Measurements from ENCODE around the gene MCM8. TPM values are rescaled to one million over a fixed set of nuclear protein-coding genes. Genes with fewer than 3 reads are reported as not detected.

The MCM8 gene
- total and polyA plus RNA-seq, 2 experiments from 2014 or later = 10.6 to 30.4 TPM

- Histone ChIP-seq H2AFZ (peak overlapping the region; percentile 97), H3K4me1 (ENCODE audit: insufficient read depth) (peaks cover 7% of the 10 kb centered on the region), H3K79me2 (replicated peaks; ENCODE audit: insufficient read depth) (peaks cover 33% of the 10 kb centered on the region), H3K27ac (ENCODE audit: low read depth) (peak overlapping the region; percentile 75; the same call in 1 of the 2 replicates), H3K36me3 (ENCODE audit: insufficient read depth) (peaks cover 34% of the 10 kb centered on the region), H3K4me3 (peak overlapping the region; percentile 59), H3K9me2 (ENCODE audit: insufficient read depth) (no peaks in the 10 kb centered on the region), H3F3A (replicated peaks; ENCODE audit: low read depth) (no peaks in the 10 kb centered on the region), H4K20me1 (replicated peaks; ENCODE audit: insufficient read depth) (peaks cover 14% of the 10 kb centered on the region), H3K27me3 (ENCODE audit: insufficient read depth) (no peaks in the 10 kb centered on the region), H3K4me2 (peak overlapping the region; percentile 80)
- H3K27ac Mint-ChIP-seq = peak overlapping the region; percentile 100
- peaks cover 9% of the 10 kb centered on the region for H3K27me3 Mint-ChIP-seq (ENCODE audit: insufficient read depth, low read depth, poor library complexity)
- DNase-seq (ENCODE audit: low spot score) (no peak), ATAC-seq (peak; percentile 17; the same call in 2 of the 3 replicates)
- peaks cover 6% of the 10 kb centered on the region; the same call in 2 of the 3 replicates for H3K4me1 Mint-ChIP-seq
- no peaks in the 10 kb centered on the region; the same call in 2 of the 3 replicates for H3K9me3 Mint-ChIP-seq
- H3K4me3 Mint-ChIP-seq = peak overlapping the region; percentile 99
- TF ChIP-seq STAT1 (IDR thresholded peaks at IDR 0.05; ENCODE audit: unreplicated experiment) = no peak
- TF ChIP-seq JUNB (IDR thresholded peaks at IDR 0.05; ENCODE audit: unreplicated experiment) = no peak
- TF ChIP-seq CREB1 (CRISPR knock-in tag; IDR thresholded peaks at IDR 0.05; ENCODE audit: low read depth) = no peak
- TF ChIP-seq NANOG (IDR thresholded peaks at IDR 0.05; ENCODE audit: borderline replicate concordance) = no peak
- TF ChIP-seq EZH2 (IDR thresholded peaks at IDR 0.05; ENCODE audit: low read depth, unreplicated experiment) = no peak
- no peak for TF ChIP-seq ZNF114 (CRISPR knock-in tag; IDR thresholded peaks at IDR 0.05)
- TF ChIP-seq POLR2AphosphoS5 (IDR thresholded peaks at IDR 0.05; ENCODE audit: low read depth) = no peak
- TF ChIP-seq ETS1 (IDR thresholded peaks at IDR 0.05) = no peak
- TF ChIP-seq ZNF462 (CRISPR knock-in tag; IDR thresholded peaks at IDR 0.05) = no peak
- TF ChIP-seq, protein P1, sequence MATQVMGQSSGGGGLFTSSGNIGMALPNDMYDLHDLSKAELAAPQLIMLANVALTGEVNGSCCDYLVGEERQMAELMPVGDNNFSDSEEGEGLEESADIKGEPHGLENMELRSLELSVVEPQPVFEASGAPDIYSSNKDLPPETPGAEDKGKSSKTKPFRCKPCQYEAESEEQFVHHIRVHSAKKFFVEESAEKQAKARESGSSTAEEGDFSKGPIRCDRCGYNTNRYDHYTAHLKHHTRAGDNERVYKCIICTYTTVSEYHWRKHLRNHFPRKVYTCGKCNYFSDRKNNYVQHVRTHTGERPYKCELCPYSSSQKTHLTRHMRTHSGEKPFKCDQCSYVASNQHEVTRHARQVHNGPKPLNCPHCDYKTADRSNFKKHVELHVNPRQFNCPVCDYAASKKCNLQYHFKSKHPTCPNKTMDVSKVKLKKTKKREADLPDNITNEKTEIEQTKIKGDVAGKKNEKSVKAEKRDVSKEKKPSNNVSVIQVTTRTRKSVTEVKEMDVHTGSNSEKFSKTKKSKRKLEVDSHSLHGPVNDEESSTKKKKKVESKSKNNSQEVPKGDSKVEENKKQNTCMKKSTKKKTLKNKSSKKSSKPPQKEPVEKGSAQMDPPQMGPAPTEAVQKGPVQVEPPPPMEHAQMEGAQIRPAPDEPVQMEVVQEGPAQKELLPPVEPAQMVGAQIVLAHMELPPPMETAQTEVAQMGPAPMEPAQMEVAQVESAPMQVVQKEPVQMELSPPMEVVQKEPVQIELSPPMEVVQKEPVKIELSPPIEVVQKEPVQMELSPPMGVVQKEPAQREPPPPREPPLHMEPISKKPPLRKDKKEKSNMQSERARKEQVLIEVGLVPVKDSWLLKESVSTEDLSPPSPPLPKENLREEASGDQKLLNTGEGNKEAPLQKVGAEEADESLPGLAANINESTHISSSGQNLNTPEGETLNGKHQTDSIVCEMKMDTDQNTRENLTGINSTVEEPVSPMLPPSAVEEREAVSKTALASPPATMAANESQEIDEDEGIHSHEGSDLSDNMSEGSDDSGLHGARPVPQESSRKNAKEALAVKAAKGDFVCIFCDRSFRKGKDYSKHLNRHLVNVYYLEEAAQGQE (IDR thresholded peaks at IDR 0.05; ENCODE audit: unreplicated experiment) = no peak
- TF ChIP-seq CTCF (conservative IDR thresholded peaks at IDR 0.05; ENCODE audit: low read depth in 2 of 2) = no peak
- no peak for TF ChIP-seq ZNF331 (CRISPR knock-in tag; IDR thresholded peaks at IDR 0.05; ENCODE audit: low read depth)
- no peak for TF ChIP-seq EZH2phosphoT487 (IDR thresholded peaks at IDR 0.05; ENCODE audit: unreplicated experiment)
- peaks cover 55% of the 10 kb centered on the region for H3K36me3 Mint-ChIP-seq (ENCODE audit: low read depth)
These were observed 545 bp upstream of the MCM8 start for GRCh38 chr20:5949943-5950270.

All from GM23338 (cell line).